Fibroblast of villous mesenchyme (primary cell): ENCODE data around the gene RASA3. TPM values are rescaled to one million over a fixed set of nuclear protein-coding genes. Genes with fewer than 3 reads are reported as not detected.

Source experiments
- DNase-seq: peaks from one replicate; pipeline ENCODE4 v3.0.0-alpha.2; 2010; ENCODE audit warnings: low read depth
- H3K4me3 ChIP-seq: 2 replicates; pipeline ENCODE4 v1.5.1; 2011; ENCODE audit warnings: low read depth, mild to moderate bottlenecking, low read length
- total RNA-seq: library from RNA; depleted of rRNA; stranded (reverse); fragments of >200 nt; gene quantifications from 2 replicates; pipeline ENCODE4 v1.2.3, GENCODE V29; 2012
- TF ChIP-seq, protein P1 (sequence below): IDR thresholded peaks from 2 replicates; pipeline ENCODE4 v1.5.1; 2012; ENCODE audit warnings: low read depth, mild to moderate bottlenecking, low read length; ENCODE audit not compliant: insufficient read depth

Gene RASA3
- total RNA-seq, 1 donor: 34.1 TPM

DNA sequence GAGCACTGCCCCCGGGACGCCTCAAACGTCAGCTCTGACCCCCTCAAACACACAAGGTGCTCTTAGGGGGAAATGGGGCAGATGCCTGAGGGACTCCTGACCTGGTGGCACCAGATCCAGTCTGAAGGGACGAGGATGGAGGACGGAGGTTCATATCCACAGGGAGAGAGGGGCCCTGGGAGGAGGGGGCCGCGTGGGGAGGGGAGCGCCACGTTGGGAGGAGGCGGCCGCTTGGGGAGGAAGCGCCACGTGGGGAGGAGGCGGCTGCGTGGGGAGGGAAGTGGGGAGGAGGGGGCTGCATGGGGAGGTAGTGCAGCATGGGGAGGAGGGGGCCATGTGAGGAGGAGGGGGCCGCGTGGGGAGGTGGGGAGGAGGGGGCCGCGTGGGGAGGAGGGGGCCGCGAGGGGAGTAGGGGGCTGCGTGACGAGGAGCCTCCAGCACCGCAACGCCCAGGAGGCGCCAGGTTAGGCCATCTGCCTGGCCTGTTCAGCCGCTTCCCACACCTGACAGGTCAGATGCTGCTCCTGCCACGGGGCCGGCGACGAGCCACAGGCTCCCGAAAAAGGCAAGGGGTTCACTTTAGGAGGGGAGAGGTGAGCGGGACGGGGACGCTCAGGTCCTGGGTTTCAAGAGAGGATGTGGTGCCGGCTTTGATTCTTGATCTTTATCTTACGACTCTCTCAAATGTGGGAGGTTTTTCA is 121.9 kb downstream of the RASA3 start:
- DNase-seq: no peak
- TF ChIP-seq, protein P1, sequence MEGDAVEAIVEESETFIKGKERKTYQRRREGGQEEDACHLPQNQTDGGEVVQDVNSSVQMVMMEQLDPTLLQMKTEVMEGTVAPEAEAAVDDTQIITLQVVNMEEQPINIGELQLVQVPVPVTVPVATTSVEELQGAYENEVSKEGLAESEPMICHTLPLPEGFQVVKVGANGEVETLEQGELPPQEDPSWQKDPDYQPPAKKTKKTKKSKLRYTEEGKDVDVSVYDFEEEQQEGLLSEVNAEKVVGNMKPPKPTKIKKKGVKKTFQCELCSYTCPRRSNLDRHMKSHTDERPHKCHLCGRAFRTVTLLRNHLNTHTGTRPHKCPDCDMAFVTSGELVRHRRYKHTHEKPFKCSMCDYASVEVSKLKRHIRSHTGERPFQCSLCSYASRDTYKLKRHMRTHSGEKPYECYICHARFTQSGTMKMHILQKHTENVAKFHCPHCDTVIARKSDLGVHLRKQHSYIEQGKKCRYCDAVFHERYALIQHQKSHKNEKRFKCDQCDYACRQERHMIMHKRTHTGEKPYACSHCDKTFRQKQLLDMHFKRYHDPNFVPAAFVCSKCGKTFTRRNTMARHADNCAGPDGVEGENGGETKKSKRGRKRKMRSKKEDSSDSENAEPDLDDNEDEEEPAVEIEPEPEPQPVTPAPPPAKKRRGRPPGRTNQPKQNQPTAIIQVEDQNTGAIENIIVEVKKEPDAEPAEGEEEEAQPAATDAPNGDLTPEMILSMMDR: no peak
- H3K4me3 ChIP-seq: no peak overlapping the region

DNA sequence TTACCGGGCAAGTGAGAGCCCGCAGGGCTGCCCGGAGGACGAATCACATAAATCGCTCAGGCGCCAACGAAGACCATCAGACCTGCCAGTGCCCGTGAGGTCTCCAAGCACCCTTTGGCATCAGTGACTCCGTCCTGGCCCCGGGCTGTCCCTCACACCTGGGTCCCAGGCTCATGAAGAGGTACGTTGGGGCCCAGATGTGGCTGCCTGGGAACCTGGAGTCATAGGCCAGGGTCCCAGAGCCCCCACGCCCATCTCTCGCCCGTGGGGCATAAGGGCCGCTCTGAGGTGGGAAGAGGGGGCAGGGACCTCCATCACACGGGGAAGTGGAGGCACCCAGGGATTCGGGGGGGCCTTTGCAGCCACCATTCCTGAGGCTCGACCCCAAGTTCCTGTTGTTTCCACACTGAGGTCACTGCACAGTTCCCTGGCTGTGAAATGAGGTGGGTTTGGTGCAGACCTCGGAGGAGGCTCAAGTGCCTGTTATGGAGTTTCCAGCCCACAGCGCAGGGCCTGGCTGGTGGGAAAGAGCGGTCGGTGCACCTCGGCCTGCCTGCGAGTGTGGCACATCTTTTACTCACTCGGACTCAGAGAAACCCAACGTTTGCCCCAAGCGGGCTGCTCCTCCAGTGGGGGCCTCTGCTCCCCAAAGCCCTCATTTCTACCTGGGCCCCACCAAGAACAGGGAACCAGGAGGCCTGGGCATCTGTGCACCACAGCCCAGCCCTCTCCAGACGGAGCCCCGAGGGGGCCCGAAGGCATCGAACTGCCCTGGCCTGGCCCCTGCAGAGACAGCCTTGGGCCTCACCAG is 122.6 kb downstream of the RASA3 start:
- H3K4me3 ChIP-seq: no peak overlapping the region
- TF ChIP-seq, protein P1: no peak
- no peak for DNase-seq

DNA sequence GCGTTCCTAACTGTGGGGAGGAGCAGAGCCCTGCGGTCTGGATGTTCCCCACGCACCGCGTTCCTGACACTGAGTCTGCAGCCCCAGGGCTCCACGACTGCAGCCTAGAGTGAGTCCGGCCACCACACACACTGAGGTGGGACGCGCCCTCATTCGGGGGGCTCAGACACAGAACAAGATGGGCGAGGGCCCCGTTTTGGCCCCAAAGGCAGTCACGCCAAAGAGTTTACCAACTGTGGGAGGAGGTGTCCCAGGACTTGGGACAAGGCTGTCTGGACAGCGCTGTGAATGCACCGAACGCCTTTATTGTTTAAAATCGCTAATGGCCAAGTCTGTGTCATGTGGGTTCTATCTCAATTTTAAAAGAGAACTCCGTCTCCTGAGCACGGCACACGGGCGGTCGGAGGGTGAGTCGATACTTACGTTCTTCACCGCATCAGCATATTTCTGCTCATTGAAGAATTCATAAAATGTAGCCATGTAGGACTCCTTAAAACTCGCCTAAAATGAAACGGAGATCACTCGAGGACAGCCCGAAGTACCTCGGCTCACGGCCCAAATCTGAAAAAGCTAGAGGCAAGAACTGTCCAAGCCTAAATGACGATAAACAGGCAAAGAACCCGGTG is 123.3 kb downstream of the RASA3 start:
- TF ChIP-seq, protein P1: no peak
- no peak overlapping the region for H3K4me3 ChIP-seq
- DNase-seq: no peak

DNA sequence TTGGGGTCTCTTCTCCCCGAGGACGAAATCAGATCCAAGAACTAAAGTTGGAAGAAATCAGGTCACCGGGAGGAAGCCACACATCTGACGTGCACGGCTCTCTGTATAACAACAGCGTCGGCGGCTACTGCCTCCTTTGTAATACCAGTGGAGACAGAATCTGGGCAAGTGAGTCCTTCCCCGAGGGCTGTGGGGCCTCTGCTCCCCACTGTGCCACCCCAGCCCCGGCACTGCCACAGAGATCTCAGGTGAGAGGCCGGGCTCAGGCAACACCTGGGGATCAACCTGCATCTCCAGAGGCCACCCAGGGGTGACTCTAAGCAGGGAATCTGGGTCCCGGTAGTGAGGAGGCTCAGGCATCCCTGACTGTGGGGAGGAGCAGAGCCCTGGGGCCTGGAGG is 124.9 kb downstream of the RASA3 start:
- TF ChIP-seq, protein P1: no peak
- DNase-seq: no peak
- H3K4me3 ChIP-seq: no peak overlapping the region

DNA sequence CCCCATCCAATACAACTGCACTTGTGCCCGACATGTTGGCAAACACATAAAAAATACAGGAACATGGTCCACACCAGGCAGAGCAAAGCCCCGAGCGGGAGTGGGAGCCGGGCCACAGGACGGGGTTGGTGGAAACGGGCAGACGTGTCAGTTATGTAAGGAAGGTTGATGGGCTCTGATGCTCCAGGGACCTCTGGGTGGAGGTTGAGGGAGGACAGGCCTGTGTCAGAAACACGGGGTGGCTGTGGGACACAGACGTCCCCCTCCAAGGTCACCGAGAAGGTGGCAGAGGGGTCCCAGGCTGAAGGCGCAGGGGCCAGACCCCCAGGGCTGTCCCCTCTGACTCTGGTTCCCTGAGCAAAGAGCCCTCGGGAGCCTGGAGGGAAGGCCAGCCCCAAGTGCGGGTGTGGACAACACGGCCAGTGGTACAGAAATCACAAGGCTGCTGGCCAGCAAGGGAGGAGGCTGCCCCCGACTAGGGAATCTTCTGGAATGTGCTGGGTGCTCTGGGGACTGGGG is 127.2 kb downstream of the RASA3 start:
- H3K4me3 ChIP-seq: peak overlapping the region; percentile 7

More for the DNA sequence above, 127.2 kb downstream of the RASA3 start:
- TF ChIP-seq, protein P1: no peak
- DNase-seq: peak; percentile 13
